GM21825 (cell line): Measurements from ENCODE around the gene TOMM40L.

Experiments used
- ATAC-seq: cut with Tn5 transposase; IDR thresholded peaks from one replicate; pipeline ENCODE4 v1.9.1; 2021; ENCODE audit warnings: mild to moderate bottlenecking, moderate library complexity; ENCODE audit not compliant: unreplicated experiment

TOMM40L gene

DNA sequence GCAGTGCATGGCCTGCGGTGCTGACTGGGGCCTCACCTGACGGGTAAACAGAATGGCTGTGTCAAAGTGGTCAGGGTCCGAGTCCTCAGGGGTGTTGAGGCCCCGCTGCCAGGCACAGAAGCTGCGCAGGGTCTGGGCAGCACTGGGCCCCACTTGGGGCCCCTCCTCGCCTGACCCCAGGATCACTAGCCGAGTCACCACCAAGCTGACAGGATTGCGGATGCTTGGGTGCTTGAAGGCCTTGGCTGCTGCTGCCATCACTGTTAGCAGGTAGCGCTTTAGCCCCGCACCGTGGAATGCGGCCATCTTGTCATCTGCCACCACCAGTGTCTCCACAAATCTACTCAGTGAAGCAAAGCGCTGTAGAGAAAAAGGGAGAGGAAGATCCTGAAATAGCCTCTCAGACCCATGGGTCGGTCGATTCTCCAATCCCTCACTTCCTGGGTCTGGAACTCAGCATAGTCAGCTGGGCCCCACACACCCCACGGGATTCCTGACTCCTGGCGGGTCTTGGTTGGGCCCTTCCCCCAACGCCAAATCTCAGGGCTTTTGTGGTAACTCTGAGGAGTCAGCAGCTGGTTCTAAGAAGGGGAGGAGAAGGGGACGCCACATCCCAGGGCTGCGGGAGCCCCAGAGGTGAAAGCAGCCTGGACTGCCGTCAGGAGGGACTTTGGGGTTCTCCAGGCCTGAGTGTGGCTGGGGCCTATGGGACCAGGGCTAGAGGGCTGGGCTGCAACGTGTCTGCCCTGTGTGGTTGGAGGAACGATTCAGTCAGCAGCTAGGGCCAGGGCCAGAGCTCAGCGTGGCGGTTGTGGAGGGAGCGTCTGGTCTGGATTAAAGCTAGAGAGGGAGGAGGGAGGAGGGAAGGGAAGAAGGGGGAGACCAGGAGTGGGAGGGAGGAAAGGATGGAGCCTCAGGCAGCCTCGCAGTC lies 29.1 kb upstream of the TOMM40L start:
- ATAC-seq: no peak

DNA sequence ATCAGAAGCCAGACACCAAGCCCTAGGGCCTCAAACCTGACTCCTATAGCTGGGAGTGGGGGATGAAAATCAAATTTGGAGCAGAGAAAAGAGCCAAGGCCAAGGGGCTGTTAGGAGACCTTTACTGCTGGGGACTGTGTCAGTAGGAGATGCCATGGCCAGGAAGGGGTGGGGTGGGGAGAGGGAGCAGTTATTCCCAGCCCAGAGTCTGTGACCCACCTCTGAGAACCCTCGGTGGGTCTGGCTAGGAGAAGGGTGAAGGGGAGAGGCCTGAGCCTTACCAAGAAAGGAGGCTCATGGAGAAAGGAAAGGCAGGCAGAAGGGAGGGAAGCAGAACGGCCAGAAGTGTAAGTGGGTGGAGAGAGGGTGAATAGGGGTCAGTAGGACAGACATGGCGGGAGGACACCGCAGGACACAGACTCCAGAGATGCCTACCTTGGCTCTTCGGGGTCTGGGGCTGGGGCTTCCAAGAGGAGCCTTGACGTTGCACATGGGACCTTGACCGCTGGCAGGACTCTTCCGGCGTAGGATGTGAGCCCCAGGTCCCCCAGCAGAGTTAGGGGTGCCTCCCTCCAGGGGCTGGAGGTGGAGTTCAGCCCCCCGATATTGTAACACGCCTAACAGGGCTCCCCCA lies 28.2 kb upstream of the TOMM40L start:
- ATAC-seq: no peak

DNA sequence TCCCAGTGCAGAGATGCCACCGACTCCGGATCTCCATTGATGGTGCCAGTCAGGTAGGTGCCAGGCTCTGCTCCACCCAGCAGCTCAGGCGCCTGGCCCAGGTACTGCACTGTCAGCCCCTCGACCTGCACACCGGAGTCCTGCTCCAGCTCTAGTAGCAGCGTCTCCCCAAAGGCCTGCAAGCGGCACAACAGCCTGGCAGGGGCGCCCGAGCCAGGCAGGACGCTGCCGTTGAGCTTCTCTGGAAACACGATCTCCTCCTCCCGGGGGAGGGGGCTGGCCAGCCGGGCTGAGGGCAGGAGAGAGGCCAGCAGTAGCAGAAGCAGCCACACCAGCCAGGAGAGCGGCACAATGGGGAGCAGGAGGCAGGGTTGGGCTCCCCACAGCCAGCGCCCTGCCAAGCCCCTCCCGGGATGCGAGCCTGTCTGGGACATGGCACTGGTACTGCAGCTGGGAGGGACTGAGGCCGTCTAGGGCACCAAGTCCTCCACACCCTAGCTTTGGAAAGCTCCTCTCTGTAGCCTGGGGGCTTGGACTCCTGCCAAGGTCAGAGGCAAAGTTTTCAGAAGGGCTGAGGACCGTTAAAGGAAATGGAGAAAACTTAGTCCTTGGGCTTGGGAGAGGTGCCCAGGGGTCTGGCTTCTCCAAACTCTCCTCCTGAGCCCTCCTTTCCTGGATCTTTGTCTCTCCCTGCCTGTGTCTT lies 27.5 kb upstream of the TOMM40L start:
- no peak for ATAC-seq

DNA sequence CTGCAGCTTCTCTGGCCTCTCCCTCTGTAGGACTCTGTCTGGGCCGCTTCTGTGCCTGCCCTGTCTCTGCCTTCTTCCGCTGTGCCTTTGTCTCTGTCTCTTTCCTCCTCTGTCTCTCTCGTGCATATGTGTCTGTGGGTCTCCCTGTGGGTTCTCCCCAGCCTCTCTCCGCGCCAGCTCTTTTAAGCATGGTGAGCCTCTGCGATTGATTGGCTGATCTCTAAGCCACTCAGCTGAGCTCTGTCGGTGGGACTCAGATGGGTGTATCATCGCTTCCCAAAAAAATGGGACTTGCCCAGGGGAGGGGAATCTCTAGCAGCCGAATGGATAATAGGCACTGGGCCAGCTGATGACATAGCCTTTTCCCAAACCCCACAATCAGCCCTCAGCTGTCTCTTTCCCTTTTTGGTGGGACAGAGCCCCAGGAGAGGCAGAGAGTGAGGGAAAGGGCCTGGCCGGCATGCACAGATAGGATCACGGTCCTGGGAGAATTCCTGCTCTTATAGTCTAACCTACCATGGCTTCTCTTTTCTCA lies 26.9 kb upstream of the TOMM40L start, which contains the start of gene ADAMTS4:
Gene ADAMTS4, minus strand, starts transcription at position 158 of the 535 bp plus-strand sequence. CDS start 427 bp downstream, outside the sequence.
- ATAC-seq: no peak

GRCh38 chr1:161199506-161200139 lies 26.2 kb upstream of the TOMM40L start:
- ATAC-seq: no peak

GRCh38 chr1:161200421-161200991 lies 25.4 kb upstream of the TOMM40L start:
- no peak for ATAC-seq

GRCh38 chr1:161200992-161201835 lies 24.6 kb upstream of the TOMM40L start:
- no peak for ATAC-seq

DNA sequence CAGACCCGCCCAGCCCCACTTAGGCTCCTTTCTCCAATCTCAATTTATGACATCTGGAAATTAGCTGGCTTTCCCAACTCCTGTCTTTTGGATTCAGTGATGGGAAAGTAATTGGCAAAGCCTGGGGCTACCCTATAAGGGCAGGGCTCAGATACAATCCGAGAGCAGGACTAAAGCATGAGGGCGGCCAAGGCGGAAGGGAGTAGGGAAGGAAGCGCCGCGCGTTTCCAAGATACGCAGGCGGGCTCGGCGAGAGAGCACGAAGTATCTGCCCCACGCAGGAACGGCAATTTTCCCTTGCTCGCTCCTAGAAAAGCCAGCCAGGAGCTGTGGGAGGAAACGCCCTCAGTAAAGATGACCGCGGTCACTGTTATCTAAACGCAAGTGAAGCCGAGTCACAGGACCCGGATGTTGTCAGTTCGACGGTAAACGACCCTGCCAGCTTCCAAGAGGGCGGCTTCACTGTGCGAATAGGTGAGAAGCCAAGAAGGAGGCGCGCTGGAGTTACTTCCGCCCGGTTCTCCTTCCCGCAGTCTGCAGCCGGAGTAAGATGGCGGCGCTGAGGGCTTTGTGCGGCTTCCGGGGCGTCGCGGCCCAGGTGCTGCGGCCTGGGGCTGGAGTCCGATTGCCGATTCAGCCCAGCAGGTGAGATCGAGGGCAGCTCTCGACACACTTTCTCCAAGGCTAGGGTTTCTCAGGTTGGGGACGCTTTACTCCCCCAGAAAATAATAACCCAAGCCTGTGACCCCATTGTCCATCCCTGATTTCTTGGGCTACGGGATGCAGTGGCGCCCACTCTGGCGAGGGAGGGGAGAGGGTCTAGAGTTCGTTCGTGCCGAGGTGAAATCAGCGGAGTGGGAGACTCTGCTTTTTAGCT lies 23.8 kb upstream of the TOMM40L start, which contains the start of gene NDUFS2:
Gene NDUFS2, plus strand, starts transcription at position 532 of the 877 bp plus-strand sequence. Its CDS starts 19 bp downstream, at position 551.
- peak; percentile 93 for ATAC-seq

DNA sequence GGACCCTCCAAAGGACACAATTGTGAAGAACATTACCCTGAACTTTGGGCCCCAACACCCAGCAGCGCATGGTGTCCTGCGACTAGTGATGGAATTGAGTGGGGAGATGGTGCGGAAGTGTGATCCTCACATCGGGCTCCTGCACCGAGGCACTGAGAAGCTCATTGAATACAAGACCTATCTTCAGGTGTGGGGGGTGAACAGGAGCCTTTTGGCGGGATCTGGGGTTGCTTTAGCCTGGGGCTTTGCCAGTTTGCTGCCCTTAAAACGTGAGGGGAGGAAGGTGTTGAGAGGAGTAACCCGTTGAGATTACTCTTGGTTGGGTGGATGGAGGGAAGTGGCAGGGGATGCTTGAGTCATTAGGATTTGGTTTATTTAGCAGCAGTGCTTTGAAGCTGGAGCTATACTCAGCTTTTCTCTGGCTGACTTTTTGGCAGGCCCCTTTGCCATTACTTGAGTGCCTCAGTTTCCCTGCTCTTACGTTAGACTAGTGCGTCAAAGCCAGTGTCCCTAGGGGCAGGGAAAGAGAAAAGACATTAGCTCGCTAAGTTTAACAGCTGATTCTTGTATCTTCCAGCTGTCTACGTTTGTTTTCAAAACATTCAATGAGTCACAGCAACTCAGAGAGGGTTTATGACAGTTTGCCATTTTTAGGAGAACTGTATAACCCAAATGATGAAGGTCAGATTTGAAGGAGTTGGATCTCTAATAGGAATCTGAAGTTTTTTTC lies 19.3 kb upstream of the TOMM40L start:
- ATAC-seq: no peak

DNA sequence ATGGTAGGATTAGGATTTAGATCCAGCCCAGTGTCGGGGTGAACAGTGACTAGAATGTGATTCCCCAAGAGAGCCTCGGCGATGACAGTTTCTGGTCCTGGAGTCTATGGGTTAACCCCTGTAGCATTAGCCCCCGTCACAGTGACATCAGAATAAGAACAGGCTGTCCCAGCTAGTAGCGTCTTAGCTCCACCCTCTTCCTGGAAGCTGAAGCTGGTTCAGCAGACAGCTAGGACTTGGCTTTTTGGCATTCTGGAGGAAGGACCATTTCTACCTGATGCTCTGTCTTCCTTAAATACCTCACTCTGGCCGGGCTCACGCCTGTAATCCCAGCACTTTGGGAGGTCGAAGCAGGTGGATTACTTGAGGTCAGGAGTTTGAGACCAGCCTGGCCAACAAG lies 18.7 kb upstream of the TOMM40L start:
- no peak for ATAC-seq

DNA sequence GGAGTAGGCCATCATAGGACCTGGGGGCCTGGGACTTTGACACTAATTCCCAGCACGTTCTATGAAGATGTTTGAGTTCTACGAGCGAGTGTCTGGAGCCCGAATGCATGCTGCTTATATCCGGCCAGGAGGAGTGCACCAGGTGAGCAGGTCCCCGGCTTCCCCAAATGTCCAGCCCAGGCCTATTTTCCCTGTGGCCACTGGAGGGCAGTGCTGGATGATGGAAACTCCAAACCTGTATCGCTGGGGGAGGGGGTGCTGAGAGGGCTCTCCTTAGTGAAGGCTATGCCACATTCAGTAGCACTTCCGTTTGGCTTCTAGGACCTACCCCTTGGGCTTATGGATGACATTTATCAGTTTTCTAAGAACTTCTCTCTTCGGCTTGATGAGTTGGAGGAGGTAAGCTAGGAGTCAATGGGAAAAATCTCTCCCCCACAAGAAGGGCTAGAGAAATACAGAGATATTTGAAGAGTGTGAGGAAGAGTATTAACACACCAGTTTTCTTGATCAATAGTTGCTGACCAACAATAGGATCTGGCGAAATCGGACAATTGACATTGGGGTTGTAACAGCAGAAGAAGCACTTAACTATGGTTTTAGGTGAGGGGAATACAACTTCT lies 16.0 kb upstream of the TOMM40L start:
- ATAC-seq: peak; percentile 77

- ATAC-seq: no peak
Observed at GRCh38 chr1:161214369-161214768, 11.5 kb upstream of the TOMM40L start.

DNA sequence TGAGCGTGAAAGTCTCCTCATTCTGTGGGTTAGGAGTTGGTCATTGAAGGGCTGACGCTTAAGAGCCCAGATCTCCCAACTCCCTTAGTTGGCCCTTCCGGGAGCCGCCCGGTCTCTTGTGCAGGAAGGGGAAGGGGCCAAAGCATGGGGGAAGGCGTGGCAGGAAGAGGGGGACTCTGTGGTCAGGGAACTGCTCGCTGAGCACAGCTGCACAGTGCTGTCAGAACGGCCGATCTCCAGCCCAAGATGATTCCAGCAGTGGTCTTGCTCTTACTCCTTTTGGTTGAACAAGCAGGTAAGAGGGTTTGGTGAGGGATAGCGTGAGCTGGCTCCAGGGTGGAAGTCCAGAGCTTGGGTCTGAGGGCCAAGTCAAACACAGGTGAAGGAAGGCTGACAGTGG lies 10.8 kb upstream of the TOMM40L start, which contains the start of gene FCER1G:
Gene FCER1G, plus strand, starts transcription at position 220 of the 400 bp plus-strand sequence. Its CDS starts 27 bp downstream, at position 247.
- no peak for ATAC-seq

DNA sequence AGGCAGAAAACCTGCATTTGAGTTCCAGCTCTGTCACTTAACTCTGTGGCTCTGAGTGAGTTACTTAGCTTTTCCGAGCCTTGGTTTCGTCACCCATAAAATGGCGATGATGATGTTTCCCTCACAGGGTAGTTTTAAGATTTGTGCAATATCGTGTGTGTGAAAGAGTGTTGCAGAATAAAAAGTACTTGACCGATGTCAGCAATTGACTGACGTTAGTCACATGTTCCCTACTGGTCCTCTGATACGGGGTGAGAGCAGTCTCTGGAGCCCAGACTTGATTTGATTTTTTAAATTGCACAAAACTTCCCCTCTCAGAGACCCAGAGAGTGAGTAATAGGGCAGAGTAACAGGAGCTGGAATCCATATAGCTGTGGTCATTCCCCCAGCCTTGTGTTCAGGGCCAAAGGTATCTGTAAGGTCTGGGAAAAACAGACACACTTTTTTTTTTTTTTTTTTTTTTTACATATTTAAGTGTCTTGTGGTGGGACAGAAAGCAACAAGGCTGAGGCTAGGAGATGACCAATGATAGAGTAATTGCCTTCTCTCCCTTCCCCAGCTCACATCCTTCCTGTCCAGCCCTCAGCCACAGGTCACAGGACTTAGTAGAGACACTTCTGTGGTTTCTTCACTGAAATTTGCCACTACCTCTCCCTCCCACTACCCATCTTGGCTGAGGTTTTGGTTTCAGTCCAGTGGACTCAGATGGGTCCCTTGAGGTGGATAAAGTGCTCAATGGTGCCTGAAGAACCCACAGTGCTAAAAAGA lies 8.7 kb upstream of the TOMM40L start:
- peak; percentile 87 for ATAC-seq

DNA sequence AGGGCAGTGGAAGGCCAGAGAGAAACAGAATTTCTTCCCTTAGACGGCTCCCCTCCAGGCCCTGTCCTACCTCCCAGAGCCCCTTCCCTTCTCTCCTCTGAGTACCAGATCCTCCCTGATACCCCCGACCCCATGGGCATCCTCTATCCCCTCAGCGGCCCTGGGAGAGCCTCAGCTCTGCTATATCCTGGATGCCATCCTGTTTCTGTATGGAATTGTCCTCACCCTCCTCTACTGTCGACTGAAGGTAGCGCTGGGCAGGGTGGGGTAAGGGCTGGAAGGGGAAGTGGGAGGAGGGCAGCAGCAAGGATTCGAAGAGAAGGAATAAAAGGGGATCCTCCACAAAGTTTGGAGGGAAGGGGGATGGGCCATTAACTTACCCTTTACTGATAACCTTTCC lies 8.0 kb upstream of the TOMM40L start:
- peak; percentile 1 for ATAC-seq

DNA sequence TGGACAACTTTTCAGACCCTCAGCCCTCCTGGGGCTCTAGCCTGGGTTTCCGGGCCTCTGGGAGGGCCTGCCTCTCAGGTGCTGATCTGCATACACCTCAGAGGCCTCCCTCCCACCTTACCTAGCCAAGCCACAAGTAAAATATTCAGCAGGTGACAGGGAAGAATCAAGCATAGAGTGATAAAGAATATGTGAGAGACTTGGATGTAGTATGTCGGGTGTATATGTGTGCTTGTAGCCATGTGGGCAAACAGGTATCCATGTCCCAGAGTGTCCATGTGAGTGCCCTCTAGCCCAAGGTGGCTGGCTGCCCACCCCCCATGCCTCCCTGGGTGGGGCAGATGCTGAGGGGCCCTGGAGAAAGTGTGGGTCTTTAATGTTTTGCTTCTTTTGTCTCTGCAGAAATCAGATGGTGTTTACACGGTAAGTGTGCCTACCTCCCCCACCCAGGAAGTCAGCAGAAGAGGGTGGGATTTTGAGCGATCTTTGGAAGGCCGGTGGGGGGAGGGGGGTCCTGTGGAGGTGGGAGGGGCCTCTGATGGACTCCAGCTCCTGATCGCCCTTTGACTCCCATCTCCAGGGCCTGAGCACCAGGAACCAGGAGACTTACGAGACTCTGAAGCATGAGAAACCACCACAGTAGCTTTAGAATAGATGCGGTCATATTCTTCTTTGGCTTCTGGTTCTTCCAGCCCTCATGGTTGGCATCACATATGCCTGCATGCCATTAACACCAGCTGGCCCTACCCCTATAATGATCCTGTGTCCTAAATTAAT lies 7.4 kb upstream of the TOMM40L start:
- ATAC-seq: no peak
